ENCODE results near the gene EXOG. TPM values are rescaled to one million over a fixed set of nuclear protein-coding genes. Genes with fewer than 3 reads are reported as not detected.

Gene EXOG
- total RNA-seq, 5 donors from 2014 or later (not counting 1 experiment from before 2014, with no cell fraction given): 21.5 to 24.8 (median 22.9) TPM

DNA sequence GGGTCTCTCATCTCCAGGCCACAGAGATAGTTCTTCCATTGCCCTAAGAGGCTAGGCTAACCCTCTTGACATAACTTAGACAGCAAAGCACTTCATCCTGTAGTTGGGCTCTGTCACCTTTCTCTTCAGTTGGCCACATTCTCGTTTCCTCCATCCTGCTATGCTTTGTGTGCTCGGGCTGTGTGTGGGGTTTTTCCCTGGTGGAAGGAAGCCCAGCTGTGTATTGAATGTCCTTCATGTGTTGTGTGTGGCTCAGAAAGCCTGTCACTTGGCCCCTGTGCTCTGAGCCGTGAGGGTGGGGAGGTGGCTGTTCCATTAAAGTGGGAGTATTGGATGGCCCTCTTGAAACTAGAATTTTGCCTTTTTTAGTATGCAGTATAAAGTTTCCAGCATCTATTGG is 8.8 kb upstream of the EXOG start:
- Histone ChIP-seq H3K27me3 (replicated peaks in 1 of 2; ENCODE audit: control insufficient read depth in 2 of 2, extremely low read depth in 1 of 2, insufficient read depth in 2 of 2, low read length in 1 of 2) (no peaks in the 10 kb centered on the region), H3K4me1 (ENCODE audit: control insufficient read depth in 1 of 2, extremely low read depth in 1 of 2, insufficient read depth in 2 of 2, low read length in 2 of 2) (no peaks in the 10 kb centered on the region), H3K9me3 (no peaks in the 10 kb centered on the region), H3K36me3 (ENCODE audit: control insufficient read depth in 2 of 2, extremely low read depth in 1 of 2, insufficient read depth in 1 of 2, low read length in 1 of 2) (peaks cover 3 to 13% of the 10 kb centered on the region in 2 donors), H3K4me3 (ENCODE audit: control insufficient read depth in 1 of 2, extremely low read depth in 1 of 2, low read length in 1 of 2) (no peak overlapping the region), H3K27ac (ENCODE audit: low read length) (no peak overlapping the region)
- Mint-ChIP-seq H3K9me3 (no peaks in the 10 kb centered on the region), H3K27ac (no peak overlapping the region), H3K4me3 (no peak overlapping the region), H3K4me1 (no peaks in the 10 kb centered on the region), H3K27me3 (no peaks in the 10 kb centered on the region), H3K36me3 (peaks cover 23% of the 10 kb centered on the region)
- ChIA-PET CTCF (interaction anchor here in 1 of 2 donors (0.6 kb wide), 1 partner anchor 893 kb away, joined by 3 read pairs; no protein-coding TSS in a partner anchor), POLR2A (no interaction called here)
- 65% methylated on average over 2 of the region's 3 CpGs for WGBS (ENCODE audit: insufficient coverage)
- DNase-seq (no peak), ATAC-seq (replicated peaks in 1 of 4) (no peak)

DNA sequence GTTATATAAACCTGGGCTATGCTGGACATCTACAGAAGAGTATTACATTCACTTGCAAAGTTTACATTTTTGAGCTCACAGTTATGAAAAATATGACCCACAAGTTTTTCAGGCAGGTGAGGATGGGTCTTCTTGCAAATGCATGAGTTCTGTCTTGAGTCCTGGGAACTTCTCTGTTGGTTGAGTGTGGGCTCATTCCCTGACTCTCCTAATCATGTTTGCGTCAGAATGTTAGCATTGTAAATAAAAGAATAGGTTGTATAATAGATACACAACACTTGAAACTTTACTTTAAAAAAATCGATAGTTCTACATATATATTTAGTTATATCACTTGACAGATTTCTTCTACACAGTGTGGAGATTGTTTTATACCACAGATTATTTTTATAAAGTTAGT is 7.2 kb upstream of the EXOG start:
- Mint-ChIP-seq H3K4me3 (no peak overlapping the region), H3K9me3 (no peaks in the 10 kb centered on the region), H3K27ac (no peak overlapping the region), H3K27me3 (no peaks in the 10 kb centered on the region), H3K4me1 (no peaks in the 10 kb centered on the region), H3K36me3 (peaks cover 9% of the 10 kb centered on the region)
- ChIA-PET CTCF (interaction anchor here in 1 of 2 donors (0.9 kb wide), 1 partner anchor 8 kb away, joined by 3 read pairs; no protein-coding TSS in a partner anchor), POLR2A (no interaction called here)
- no peak for DNase-seq
- H3K27me3 ChIP-seq (replicated peaks in 1 of 2; ENCODE audit: control insufficient read depth in 2 of 2, extremely low read depth in 1 of 2, insufficient read depth in 2 of 2, low read length in 1 of 2): no peaks in the 10 kb centered on the region
- H3K27ac ChIP-seq (ENCODE audit: low read length): no peak overlapping the region
- WGBS (ENCODE audit: insufficient coverage): no CpG with 5 or more reads among the region's 2 CpGs
- H3K4me1 ChIP-seq (ENCODE audit: control insufficient read depth in 1 of 2, extremely low read depth in 1 of 2, insufficient read depth in 2 of 2, low read length in 2 of 2): no peaks in the 10 kb centered on the region
- H3K4me3 ChIP-seq (ENCODE audit: control insufficient read depth in 1 of 2, extremely low read depth in 1 of 2, low read length in 1 of 2): no peak overlapping the region
- H3K9me3 ChIP-seq: no peaks in the 10 kb centered on the region
- peaks cover 0 to 1% of the 10 kb centered on the region in 2 donors for H3K36me3 ChIP-seq (ENCODE audit: control insufficient read depth in 2 of 2, extremely low read depth in 1 of 2, insufficient read depth in 1 of 2, low read length in 1 of 2)
- ATAC-seq (replicated peaks in 1 of 4): no peak

DNA sequence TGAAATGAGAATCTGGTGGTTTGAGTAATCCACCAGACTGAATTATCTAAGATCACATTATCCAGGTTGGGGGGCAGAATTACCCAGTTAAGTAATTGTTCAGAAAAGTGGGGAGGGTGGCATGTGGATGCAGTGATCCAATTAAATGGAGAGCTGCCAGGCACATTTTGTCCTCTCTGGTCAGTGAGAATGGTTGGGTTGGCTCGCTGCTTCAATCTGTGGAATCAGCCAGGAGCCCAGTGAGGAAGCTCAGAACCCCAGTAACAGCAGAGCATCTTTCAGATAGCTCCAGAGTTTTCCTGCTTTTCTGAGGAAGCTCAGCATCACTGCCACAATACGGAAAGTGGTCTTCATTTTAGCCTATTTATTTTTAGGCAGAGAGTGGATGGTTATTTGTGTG is 6.4 kb upstream of the EXOG start:
- H3K9me3 ChIP-seq: no peaks in the 10 kb centered on the region

DNA sequence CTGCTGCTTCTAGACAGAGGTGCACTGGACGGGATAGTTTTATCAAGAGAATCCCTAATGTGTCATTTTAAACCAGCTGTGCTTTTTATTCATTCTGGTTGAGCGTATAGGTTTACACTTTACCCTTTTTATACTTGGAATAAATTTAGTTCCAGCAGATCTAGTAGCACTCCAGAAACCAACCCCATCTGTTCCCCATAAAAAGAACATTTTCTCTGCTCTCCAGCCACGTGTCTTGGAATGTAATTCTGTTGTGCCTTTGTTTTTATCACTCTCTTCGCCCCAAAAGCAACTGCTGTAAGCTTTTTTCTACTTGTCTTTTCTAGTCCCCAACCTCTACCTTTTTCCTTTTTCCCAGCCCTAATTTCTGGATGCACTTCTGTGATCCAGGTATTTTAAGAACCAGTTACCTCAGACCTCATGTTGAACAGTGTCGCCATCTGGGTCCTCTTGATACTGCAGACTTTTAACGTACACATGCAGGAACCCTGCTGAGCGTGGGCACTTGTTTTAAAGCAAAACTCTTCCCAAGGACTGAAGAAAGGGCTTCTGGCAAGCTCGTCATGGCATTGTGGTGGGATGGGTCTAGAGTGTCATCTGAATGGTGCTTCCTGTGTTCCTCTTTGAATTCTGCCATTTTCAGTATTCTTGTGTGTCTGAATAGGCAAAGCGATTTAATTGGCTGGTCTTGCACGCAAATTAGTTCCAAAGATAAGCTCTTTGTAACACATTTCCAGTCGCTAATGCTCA is 5.7 kb upstream of the EXOG start:
- Mint-ChIP-seq H3K27ac (no peak overlapping the region), H3K4me3 (no peak overlapping the region), H3K4me1 (no peaks in the 10 kb centered on the region), H3K36me3 (no peaks in the 10 kb centered on the region), H3K9me3 (no peaks in the 10 kb centered on the region), H3K27me3 (no peaks in the 10 kb centered on the region)
- Histone ChIP-seq H3K4me3 (ENCODE audit: control insufficient read depth in 1 of 2, extremely low read depth in 1 of 2, low read length in 1 of 2) (no peak overlapping the region), H3K9me3 (no peaks in the 10 kb centered on the region), H3K36me3 (ENCODE audit: control insufficient read depth in 2 of 2, extremely low read depth in 1 of 2, insufficient read depth in 1 of 2, low read length in 1 of 2) (no peaks in the 10 kb centered on the region), H3K27ac (ENCODE audit: low read length) (no peak overlapping the region), H3K4me1 (ENCODE audit: control insufficient read depth in 1 of 2, extremely low read depth in 1 of 2, insufficient read depth in 2 of 2, low read length in 2 of 2) (no peaks in the 10 kb centered on the region), H3K27me3 (replicated peaks in 1 of 2; ENCODE audit: control insufficient read depth in 2 of 2, extremely low read depth in 1 of 2, insufficient read depth in 2 of 2, low read length in 1 of 2) (no peaks in the 10 kb centered on the region)
- no peak for ATAC-seq (replicated peaks in 1 of 4)
- POLR2A ChIA-PET: interaction anchor here in 1 of 2 donors (0.6 kb wide), 1 partner anchor 801 kb away, joined by 3 read pairs; no protein-coding TSS in a partner anchor
- CTCF ChIA-PET: no interaction called here
- WGBS (ENCODE audit: insufficient coverage): 100% methylated on average over 3 of the region's 11 CpGs
- no peak for DNase-seq

More for the DNA sequence above, 6.4 kb upstream of the EXOG start:
- H3K27me3 ChIP-seq (replicated peaks in 1 of 2; ENCODE audit: control insufficient read depth in 2 of 2, extremely low read depth in 1 of 2, insufficient read depth in 2 of 2, low read length in 1 of 2): no peaks in the 10 kb centered on the region
- CTCF ChIA-PET: no interaction called here
- no peak overlapping the region for H3K27ac ChIP-seq (ENCODE audit: low read length)
- POLR2A ChIA-PET: interaction anchor here in 1 of 2 donors (0.6 kb wide), 1 partner anchor 801 kb away, joined by 3 read pairs; no protein-coding TSS in a partner anchor
- H3K4me3 ChIP-seq (ENCODE audit: control insufficient read depth in 1 of 2, extremely low read depth in 1 of 2, low read length in 1 of 2): no peak overlapping the region
- H3K36me3 ChIP-seq (ENCODE audit: control insufficient read depth in 2 of 2, extremely low read depth in 1 of 2, insufficient read depth in 1 of 2, low read length in 1 of 2): no peaks in the 10 kb centered on the region
- DNase-seq (no peak), ATAC-seq (replicated peaks in 1 of 4) (no peak)
- Mint-ChIP-seq H3K4me1 (no peaks in the 10 kb centered on the region), H3K9me3 (no peaks in the 10 kb centered on the region), H3K4me3 (no peak overlapping the region), H3K27ac (no peak overlapping the region), H3K36me3 (peaks cover 6% of the 10 kb centered on the region), H3K27me3 (no peaks in the 10 kb centered on the region)
- WGBS (ENCODE audit: insufficient coverage): 100% methylated on average over 1 of the region's 2 CpGs
- no peaks in the 10 kb centered on the region for H3K4me1 ChIP-seq (ENCODE audit: control insufficient read depth in 1 of 2, extremely low read depth in 1 of 2, insufficient read depth in 2 of 2, low read length in 2 of 2)

DNA sequence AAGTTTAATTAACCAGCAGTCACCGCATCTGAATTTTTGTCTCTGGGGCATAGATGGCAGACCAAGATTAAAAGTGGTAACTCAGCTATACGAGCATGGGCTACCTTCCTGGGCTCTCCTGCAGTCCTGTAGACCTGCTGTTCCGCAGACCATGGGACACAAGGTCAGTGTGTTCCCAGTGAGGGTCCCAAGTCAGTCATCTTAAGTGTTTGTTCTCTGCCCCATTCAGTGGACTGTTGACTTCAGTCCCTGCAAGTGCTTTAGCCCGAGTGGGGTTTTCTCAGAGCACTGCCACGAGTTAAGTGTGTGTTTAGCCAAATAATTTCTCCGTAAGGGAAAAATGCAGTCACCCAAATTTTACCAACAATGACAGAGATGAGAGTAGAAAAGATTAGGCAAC is 4.9 kb upstream of the EXOG start:
- Histone ChIP-seq H3K27me3 (replicated peaks in 1 of 2; ENCODE audit: control insufficient read depth in 2 of 2, extremely low read depth in 1 of 2, insufficient read depth in 2 of 2, low read length in 1 of 2) (no peaks in the 10 kb centered on the region), H3K4me1 (ENCODE audit: control insufficient read depth in 1 of 2, extremely low read depth in 1 of 2, insufficient read depth in 2 of 2, low read length in 2 of 2) (peaks cover 0 to 5% of the 10 kb centered on the region in 2 experiments), H3K36me3 (ENCODE audit: control insufficient read depth in 2 of 2, extremely low read depth in 1 of 2, insufficient read depth in 1 of 2, low read length in 1 of 2) (no peaks in the 10 kb centered on the region), H3K9me3 (no peaks in the 10 kb centered on the region), H3K27ac (ENCODE audit: low read length) (no peak overlapping the region), H3K4me3 (ENCODE audit: control insufficient read depth in 1 of 2, extremely low read depth in 1 of 2, low read length in 1 of 2) (no peak overlapping the region)
- H3K27ac Mint-ChIP-seq: no peak overlapping the region
- no peak overlapping the region for H3K4me3 Mint-ChIP-seq
- peaks cover 0 to 3% (median 2%) of the 10 kb centered on the region in 3 donors for H3K4me1 Mint-ChIP-seq
- ChIA-PET CTCF (no interaction called here), POLR2A (no interaction called here)
- no peaks in the 10 kb centered on the region for H3K36me3 Mint-ChIP-seq
- ATAC-seq (replicated peaks in 1 of 4): no peak
- WGBS (ENCODE audit: insufficient coverage): 100% methylated on average over 3 of the region's 6 CpGs
- DNase-seq: no peak
- H3K27me3 Mint-ChIP-seq: no peaks in the 10 kb centered on the region
- no peaks in the 10 kb centered on the region for H3K9me3 Mint-ChIP-seq

DNA sequence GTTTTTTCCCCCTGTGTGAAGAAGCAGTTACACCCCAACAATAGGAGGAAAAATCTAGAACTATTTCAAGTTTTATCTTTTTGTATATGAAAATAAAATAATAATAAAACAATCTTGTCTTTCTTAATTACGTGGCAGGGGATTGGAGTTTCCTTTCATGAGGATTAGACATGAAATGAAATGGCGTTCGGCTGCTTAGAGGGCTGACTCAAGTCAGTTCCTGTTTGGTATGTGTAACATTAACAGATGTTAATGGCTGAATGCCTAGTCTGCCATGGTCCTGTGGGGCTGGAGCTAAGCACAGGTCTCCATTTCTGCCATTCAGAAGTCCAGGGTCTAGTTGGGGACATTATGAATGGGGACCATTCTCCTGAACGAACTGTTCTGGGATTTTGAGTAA is 3.1 kb upstream of the EXOG start:
- Histone ChIP-seq H3K4me1 (ENCODE audit: control insufficient read depth in 1 of 2, extremely low read depth in 1 of 2, insufficient read depth in 2 of 2, low read length in 2 of 2) (peaks cover 2 to 11% of the 10 kb centered on the region in 2 experiments), H3K27ac (ENCODE audit: low read length) (no peak overlapping the region), H3K9me3 (no peaks in the 10 kb centered on the region), H3K4me3 (ENCODE audit: control insufficient read depth in 1 of 2, extremely low read depth in 1 of 2, low read length in 1 of 2) (no peak overlapping the region), H3K36me3 (ENCODE audit: control insufficient read depth in 2 of 2, extremely low read depth in 1 of 2, insufficient read depth in 1 of 2, low read length in 1 of 2) (no peaks in the 10 kb centered on the region), H3K27me3 (replicated peaks in 1 of 2; ENCODE audit: control insufficient read depth in 2 of 2, extremely low read depth in 1 of 2, insufficient read depth in 2 of 2, low read length in 1 of 2) (no peaks in the 10 kb centered on the region)
- CTCF ChIA-PET: interaction anchor here in 1 of 2 donors (0.6 kb wide), 1 partner anchor 910 kb away, joined by 3 read pairs; no protein-coding TSS in a partner anchor
- WGBS (ENCODE audit: insufficient coverage): 89% methylated on average over 2 of the region's 4 CpGs
- no peaks in the 10 kb centered on the region for H3K36me3 Mint-ChIP-seq
- POLR2A ChIA-PET: no interaction called here
- no peaks in the 10 kb centered on the region for H3K9me3 Mint-ChIP-seq
- ATAC-seq (replicated peaks in 1 of 4) (no peak), DNase-seq (no peak)
- no peak overlapping the region for H3K27ac Mint-ChIP-seq
- no peaks in the 10 kb centered on the region for H3K27me3 Mint-ChIP-seq
- H3K4me1 Mint-ChIP-seq: peaks cover 14 to 18% (median 17%) of the 10 kb centered on the region in 3 donors
- no peak overlapping the region for H3K4me3 Mint-ChIP-seq
